ENCODE results near the gene RAG1.

DNA sequence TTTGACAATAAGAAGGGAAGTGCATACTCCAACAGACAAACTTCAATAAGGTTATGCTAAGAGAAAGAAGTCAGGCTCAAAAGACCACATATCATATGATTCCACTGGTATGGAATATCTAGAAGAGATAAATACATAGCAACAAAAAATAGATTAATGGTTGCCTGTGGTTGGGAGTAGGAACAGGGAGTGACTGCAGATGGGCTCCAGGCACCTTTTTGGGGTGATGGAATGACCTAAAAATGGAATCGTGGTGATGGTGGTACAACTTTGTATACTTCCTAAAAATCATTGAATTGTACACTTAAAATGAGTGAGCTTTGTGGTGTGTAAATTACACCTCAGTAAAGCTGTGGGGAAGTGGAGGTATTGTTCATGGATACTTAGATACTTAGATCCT lies 59.2 kb downstream of the RAG1 start:
- TF ChIP-seq EZH2 (IDR thresholded peaks at IDR 0.05; ENCODE audit: borderline replicate concordance, insufficient read depth, low read length, poor library complexity, severe bottlenecking) (no peak), POLR2AphosphoS5 (IDR thresholded peaks at IDR 0.05) (no peak), TAF1 (IDR thresholded peaks at IDR 0.05; ENCODE audit: low read depth) (no peak), EP300 (conservative IDR thresholded peaks at IDR 0.05; ENCODE audit: poor library complexity, severe bottlenecking) (no peak), MXI1 (conservative IDR thresholded peaks at IDR 0.05; ENCODE audit: poor library complexity, severe bottlenecking) (no peak), RAD21 (conservative IDR thresholded peaks at IDR 0.05) (no peak)
- TF ChIP-seq, protein P1, sequence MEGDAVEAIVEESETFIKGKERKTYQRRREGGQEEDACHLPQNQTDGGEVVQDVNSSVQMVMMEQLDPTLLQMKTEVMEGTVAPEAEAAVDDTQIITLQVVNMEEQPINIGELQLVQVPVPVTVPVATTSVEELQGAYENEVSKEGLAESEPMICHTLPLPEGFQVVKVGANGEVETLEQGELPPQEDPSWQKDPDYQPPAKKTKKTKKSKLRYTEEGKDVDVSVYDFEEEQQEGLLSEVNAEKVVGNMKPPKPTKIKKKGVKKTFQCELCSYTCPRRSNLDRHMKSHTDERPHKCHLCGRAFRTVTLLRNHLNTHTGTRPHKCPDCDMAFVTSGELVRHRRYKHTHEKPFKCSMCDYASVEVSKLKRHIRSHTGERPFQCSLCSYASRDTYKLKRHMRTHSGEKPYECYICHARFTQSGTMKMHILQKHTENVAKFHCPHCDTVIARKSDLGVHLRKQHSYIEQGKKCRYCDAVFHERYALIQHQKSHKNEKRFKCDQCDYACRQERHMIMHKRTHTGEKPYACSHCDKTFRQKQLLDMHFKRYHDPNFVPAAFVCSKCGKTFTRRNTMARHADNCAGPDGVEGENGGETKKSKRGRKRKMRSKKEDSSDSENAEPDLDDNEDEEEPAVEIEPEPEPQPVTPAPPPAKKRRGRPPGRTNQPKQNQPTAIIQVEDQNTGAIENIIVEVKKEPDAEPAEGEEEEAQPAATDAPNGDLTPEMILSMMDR (IDR thresholded peaks at IDR 0.05; ENCODE audit: poor library complexity, severe bottlenecking): no peak
- TF ChIP-seq, protein P2, sequence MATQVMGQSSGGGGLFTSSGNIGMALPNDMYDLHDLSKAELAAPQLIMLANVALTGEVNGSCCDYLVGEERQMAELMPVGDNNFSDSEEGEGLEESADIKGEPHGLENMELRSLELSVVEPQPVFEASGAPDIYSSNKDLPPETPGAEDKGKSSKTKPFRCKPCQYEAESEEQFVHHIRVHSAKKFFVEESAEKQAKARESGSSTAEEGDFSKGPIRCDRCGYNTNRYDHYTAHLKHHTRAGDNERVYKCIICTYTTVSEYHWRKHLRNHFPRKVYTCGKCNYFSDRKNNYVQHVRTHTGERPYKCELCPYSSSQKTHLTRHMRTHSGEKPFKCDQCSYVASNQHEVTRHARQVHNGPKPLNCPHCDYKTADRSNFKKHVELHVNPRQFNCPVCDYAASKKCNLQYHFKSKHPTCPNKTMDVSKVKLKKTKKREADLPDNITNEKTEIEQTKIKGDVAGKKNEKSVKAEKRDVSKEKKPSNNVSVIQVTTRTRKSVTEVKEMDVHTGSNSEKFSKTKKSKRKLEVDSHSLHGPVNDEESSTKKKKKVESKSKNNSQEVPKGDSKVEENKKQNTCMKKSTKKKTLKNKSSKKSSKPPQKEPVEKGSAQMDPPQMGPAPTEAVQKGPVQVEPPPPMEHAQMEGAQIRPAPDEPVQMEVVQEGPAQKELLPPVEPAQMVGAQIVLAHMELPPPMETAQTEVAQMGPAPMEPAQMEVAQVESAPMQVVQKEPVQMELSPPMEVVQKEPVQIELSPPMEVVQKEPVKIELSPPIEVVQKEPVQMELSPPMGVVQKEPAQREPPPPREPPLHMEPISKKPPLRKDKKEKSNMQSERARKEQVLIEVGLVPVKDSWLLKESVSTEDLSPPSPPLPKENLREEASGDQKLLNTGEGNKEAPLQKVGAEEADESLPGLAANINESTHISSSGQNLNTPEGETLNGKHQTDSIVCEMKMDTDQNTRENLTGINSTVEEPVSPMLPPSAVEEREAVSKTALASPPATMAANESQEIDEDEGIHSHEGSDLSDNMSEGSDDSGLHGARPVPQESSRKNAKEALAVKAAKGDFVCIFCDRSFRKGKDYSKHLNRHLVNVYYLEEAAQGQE (IDR thresholded peaks at IDR 0.05; ENCODE audit: borderline replicate concordance): no peak
